ENCODE results near the gene SYT7.

The SYT7 gene

GRCh38 chr11:61572913-61573312 is 8.0 kb downstream of the SYT7 start:
- H3K9me3 ChIP-seq, result no peaks in the 10 kb centered on the region
- H3K4me1 ChIP-seq (ENCODE audit: control insufficient read depth in 1 of 2, insufficient read depth in 1 of 2, low read depth in 1 of 2, low read length in 1 of 2), result no peaks in the 10 kb centered on the region
- no peak overlapping the region for H3K27ac ChIP-seq
- no peak for TF ChIP-seq CTCF (IDR thresholded peaks at IDR 0.05)
- H3K4me3 ChIP-seq (ENCODE audit: low read depth in 1 of 2, low read length in 1 of 2), result no peak overlapping the region
- no peaks in the 10 kb centered on the region for H3K36me3 ChIP-seq
- H3K27me3 ChIP-seq, result peaks cover 59% of the 10 kb centered on the region

- H3K4me3 ChIP-seq (ENCODE audit: low read depth in 1 of 2, low read length in 1 of 2), result no peak overlapping the region
- no peak overlapping the region for H3K27ac ChIP-seq
- no peaks in the 10 kb centered on the region for H3K9me3 ChIP-seq
- no peaks in the 10 kb centered on the region for H3K36me3 ChIP-seq
- H3K27me3 ChIP-seq, result peaks cover 59% of the 10 kb centered on the region
- no peak for TF ChIP-seq CTCF (IDR thresholded peaks at IDR 0.05)
- no peaks in the 10 kb centered on the region for H3K4me1 ChIP-seq (ENCODE audit: control insufficient read depth in 1 of 2, insufficient read depth in 1 of 2, low read depth in 1 of 2, low read length in 1 of 2)
Observed at GRCh38 chr11:61571869-61572268, 9.0 kb downstream of the SYT7 start.

GRCh38 chr11:61571337-61571736 is 9.5 kb downstream of the SYT7 start:
- H3K9me3 ChIP-seq, result no peaks in the 10 kb centered on the region
- TF ChIP-seq CTCF (IDR thresholded peaks at IDR 0.05), result no peak
- H3K27ac ChIP-seq, result no peak overlapping the region
- peaks cover 62% of the 10 kb centered on the region for H3K27me3 ChIP-seq
- no peaks in the 10 kb centered on the region for H3K36me3 ChIP-seq
- no peaks in the 10 kb centered on the region for H3K4me1 ChIP-seq (ENCODE audit: control insufficient read depth in 1 of 2, insufficient read depth in 1 of 2, low read depth in 1 of 2, low read length in 1 of 2)
- H3K4me3 ChIP-seq (ENCODE audit: low read depth in 1 of 2, low read length in 1 of 2), result no peak overlapping the region

- Histone ChIP-seq H3K27me3 (peaks cover 76% of the 10 kb centered on the region), H3K9me3 (no peaks in the 10 kb centered on the region), H3K36me3 (no peaks in the 10 kb centered on the region), H3K27ac (no peak overlapping the region), H3K4me3 (ENCODE audit: low read depth in 1 of 2, low read length in 1 of 2) (no peak overlapping the region), H3K4me1 (ENCODE audit: control insufficient read depth in 1 of 2, insufficient read depth in 1 of 2, low read depth in 1 of 2, low read length in 1 of 2) (no peaks in the 10 kb centered on the region)
- TF ChIP-seq CTCF (IDR thresholded peaks at IDR 0.05), result no peak
Observed at GRCh38 chr11:61569701-61570100, 11.2 kb downstream of the SYT7 start.

- H3K4me1 ChIP-seq (ENCODE audit: control insufficient read depth in 1 of 2, insufficient read depth in 1 of 2, low read depth in 1 of 2, low read length in 1 of 2), result no peaks in the 10 kb centered on the region
Observed at GRCh38 chr11:61569018-61569417, 11.9 kb downstream of the SYT7 start.

More at GRCh38 chr11:61569018-61569417, 11.9 kb downstream of the SYT7 start:
- peaks cover 75% of the 10 kb centered on the region for H3K27me3 ChIP-seq
- H3K4me3 ChIP-seq (ENCODE audit: low read depth in 1 of 2, low read length in 1 of 2), result no peak overlapping the region
- H3K9me3 ChIP-seq, result no peaks in the 10 kb centered on the region
- TF ChIP-seq CTCF (IDR thresholded peaks at IDR 0.05), result no peak
- H3K36me3 ChIP-seq, result no peaks in the 10 kb centered on the region
- no peak overlapping the region for H3K27ac ChIP-seq
